ENCODE results near the gene JMJD8.

Gene JMJD8

GRCh38 chr16:643050-643368 lies 41.1 kb downstream of the JMJD8 start:
- TF ChIP-seq, protein P1, sequence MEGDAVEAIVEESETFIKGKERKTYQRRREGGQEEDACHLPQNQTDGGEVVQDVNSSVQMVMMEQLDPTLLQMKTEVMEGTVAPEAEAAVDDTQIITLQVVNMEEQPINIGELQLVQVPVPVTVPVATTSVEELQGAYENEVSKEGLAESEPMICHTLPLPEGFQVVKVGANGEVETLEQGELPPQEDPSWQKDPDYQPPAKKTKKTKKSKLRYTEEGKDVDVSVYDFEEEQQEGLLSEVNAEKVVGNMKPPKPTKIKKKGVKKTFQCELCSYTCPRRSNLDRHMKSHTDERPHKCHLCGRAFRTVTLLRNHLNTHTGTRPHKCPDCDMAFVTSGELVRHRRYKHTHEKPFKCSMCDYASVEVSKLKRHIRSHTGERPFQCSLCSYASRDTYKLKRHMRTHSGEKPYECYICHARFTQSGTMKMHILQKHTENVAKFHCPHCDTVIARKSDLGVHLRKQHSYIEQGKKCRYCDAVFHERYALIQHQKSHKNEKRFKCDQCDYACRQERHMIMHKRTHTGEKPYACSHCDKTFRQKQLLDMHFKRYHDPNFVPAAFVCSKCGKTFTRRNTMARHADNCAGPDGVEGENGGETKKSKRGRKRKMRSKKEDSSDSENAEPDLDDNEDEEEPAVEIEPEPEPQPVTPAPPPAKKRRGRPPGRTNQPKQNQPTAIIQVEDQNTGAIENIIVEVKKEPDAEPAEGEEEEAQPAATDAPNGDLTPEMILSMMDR (IDR thresholded peaks at IDR 0.05) = no peak
- no peak for TF ChIP-seq ZFX (IDR thresholded peaks at IDR 0.05; ENCODE audit: borderline replicate concordance)
- peak overlapping the region; percentile 96 for H3K27ac ChIP-seq

- TF ChIP-seq ZFX (IDR thresholded peaks at IDR 0.05; ENCODE audit: borderline replicate concordance) = no peak
- TF ChIP-seq, protein P1 (IDR thresholded peaks at IDR 0.05) = no peak
- peak overlapping the region; percentile 96 for H3K27ac ChIP-seq
Observed at GRCh38 chr16:642189-643049, 41.7 kb downstream of the JMJD8 start.

DNA sequence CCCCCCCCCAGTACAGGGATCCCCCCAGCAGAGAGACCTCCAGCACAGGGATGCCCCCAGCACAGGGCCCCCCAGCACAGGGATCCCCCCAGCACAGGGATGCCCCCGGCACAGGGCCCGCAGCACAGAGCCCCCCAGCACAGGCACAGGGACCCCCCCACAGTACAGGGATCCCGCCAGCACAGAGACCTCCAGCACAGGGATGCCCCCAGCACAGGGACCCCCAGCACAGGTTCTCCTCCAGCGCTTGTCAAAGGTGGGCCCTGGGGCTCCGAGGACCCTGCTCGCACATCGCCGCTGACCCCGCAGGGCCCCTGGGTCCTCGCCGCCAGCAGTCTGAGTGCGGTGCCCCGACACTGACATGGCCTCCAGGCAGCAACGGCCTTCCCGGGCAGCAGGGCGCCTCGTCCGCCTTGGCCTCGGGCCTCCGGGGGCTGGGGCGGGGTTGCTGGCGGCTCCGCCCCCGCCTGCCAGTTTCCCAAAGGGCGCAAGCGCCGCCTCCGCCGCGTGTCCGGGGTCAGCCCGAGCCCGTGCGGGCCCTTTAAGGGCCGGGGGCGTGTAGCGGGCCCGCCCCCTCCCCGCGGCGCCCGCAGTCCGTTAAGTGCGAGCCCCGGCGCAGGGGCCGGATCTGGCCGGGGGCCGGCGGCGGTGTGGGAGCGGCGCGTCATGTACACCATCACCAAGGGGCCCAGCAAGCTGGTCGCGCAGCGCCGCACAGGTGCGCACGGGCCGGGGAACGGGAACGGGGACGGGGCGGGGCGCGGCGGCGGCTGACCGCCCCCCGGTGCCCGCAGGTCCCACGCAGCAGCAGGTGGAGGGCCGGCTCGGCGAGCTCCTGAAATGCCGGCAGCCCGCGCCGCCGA lies 42.6 kb downstream of the JMJD8 start, which contains the start of gene MCRIP2:
TSS of gene MCRIP2 (plus strand) at position 503 of the 863 bp plus-strand sequence. CDS start at position 667, 164 bp downstream.
- peak within 1 kb of the TSS; percentile 96 for H3K27ac ChIP-seq
- no peak for TF ChIP-seq ZFX (IDR thresholded peaks at IDR 0.05; ENCODE audit: borderline replicate concordance)
- TF ChIP-seq, protein P1 (IDR thresholded peaks at IDR 0.05) = no peak

DNA sequence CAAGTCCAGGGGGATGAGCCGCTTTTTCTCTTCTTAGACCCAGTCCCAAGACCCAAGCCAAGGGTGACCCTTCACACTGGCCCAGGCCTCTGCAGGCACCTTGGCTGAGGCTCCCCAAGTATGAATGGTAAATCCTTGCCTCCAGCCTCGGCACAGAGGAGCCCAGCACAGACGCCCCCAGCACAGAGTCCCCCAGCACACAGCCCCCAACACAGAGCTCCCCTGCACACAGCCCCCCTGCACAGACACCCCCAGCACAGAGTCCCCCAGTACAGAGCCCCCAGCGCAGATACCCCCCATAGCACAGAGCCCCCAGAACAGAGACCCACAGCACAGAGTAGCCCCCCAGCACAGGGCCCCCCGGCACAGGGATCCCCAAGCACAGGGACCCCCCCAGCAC lies 43.5 kb downstream of the JMJD8 start:
- H3K27ac ChIP-seq = peak overlapping the region; percentile 96
- no peak for TF ChIP-seq ZFX (IDR thresholded peaks at IDR 0.05; ENCODE audit: borderline replicate concordance)
- TF ChIP-seq, protein P1 (IDR thresholded peaks at IDR 0.05) = no peak

- H3K27ac ChIP-seq = peak overlapping the region; percentile 96
- no peak for TF ChIP-seq ZFX (IDR thresholded peaks at IDR 0.05; ENCODE audit: borderline replicate concordance)
- TF ChIP-seq, protein P1 (IDR thresholded peaks at IDR 0.05) = no peak
Observed at GRCh38 chr16:638836-639235, 45.3 kb downstream of the JMJD8 start.

GRCh38 chr16:638034-638543 lies 46.0 kb downstream of the JMJD8 start:
- no peak for TF ChIP-seq ZFX (IDR thresholded peaks at IDR 0.05; ENCODE audit: borderline replicate concordance)
- TF ChIP-seq, protein P1 (IDR thresholded peaks at IDR 0.05) = no peak
- H3K27ac ChIP-seq = peak overlapping the region; percentile 92
